ENCODE data around the gene LRRC75A. TPM values are rescaled to one million over a fixed set of nuclear protein-coding genes. Genes with fewer than 3 reads are reported as not detected.

LRRC75A gene
- total RNA-seq, 1 experiment from 2014 or later: 3.3 TPM

- no peaks in the 10 kb centered on the region; the same call in 1 of the 2 replicates for H3K36me3 ChIP-seq (replicated peaks; ENCODE audit: control insufficient read depth, insufficient read depth, low read length)
- H3K4me3 ChIP-seq (ENCODE audit: insufficient read depth, low read depth, low read length): no peak overlapping the region
- peak; percentile 84 for DNase-seq
Observed at GRCh38 chr17:16486373-16487250, 5.4 kb downstream of the LRRC75A start.

DNA sequence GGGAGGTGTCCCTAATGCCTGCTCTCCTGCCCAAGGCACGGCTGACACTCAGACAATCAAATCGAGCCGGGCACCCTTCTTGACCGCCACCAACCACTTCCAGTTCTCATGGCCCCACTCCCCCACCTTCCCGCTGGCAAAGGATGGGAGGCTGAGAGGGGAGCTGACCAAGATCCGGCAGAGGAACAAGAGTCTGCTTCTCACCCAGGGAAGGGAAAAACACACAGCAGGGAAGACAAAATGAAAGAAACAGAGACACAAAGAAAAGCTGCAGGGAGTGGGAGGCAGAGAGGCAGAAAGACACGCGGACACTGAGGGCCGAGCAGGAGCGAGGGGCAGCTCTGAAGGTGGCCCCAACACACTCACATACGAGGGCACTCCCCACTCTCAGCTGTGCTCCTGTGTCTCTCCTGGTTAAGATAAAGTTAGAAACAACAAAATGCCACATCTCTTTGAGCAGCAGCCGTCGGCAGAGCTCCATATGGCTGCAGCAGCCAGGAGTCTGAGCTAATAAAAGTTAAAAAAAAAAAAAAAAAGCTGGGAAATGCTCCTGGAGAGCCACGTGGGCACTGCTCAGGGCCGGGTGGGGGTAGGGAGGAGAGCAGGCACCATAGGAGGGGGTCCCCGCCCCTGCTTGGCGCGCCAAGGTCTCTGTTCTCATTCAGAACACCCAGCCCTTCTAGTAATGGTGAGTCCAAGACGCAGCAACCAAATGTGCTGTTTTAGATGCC is 7.4 kb downstream of the LRRC75A start:
- Histone ChIP-seq H3K27me3 (ENCODE audit: control insufficient read depth, insufficient read depth, low read length) (no peaks in the 10 kb centered on the region; the same call in 1 of the 2 replicates), H3K4me3 (ENCODE audit: insufficient read depth, low read depth, low read length) (peak overlapping the region; percentile 24), H3K36me3 (replicated peaks; ENCODE audit: control insufficient read depth, insufficient read depth, low read length) (no peaks in the 10 kb centered on the region; the same call in 1 of the 2 replicates)
- DNase-seq: peak; percentile 77

More at GRCh38 chr17:16486373-16487250, 5.4 kb downstream of the LRRC75A start:
- peaks cover 13% of the 10 kb centered on the region for H3K27me3 ChIP-seq (ENCODE audit: control insufficient read depth, insufficient read depth, low read length)

- no peak overlapping the region for H3K4me3 ChIP-seq (ENCODE audit: insufficient read depth, low read depth, low read length)
- peaks cover 2% of the 10 kb centered on the region for H3K36me3 ChIP-seq (replicated peaks; ENCODE audit: control insufficient read depth, insufficient read depth, low read length)
- no peak for DNase-seq
- no peaks in the 10 kb centered on the region; the same call in 1 of the 2 replicates for H3K27me3 ChIP-seq (ENCODE audit: control insufficient read depth, insufficient read depth, low read length)
Observed at GRCh38 chr17:16483021-16483645, 8.9 kb downstream of the LRRC75A start.

DNA sequence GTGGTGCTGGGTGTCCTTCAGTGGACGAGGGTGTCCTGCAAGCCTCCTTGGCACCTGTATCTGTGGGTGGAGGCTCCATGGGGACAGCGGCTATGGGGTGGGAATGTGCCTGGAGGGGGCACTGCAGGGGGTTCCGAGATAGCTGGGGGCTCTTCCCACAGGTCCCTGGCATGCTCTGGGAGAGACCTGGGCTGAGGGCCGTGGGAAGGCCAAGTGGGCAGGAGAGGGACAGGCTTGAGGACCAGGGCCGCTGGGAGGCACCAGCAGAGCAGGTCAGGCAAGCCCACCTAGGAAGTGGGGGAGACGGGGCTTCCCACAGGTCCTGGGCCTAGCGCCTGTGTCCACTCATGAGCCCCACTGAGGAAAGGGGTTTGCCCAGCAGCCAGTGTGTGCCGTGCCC is 9.7 kb downstream of the LRRC75A start:
- Histone ChIP-seq H3K4me3 (ENCODE audit: insufficient read depth, low read depth, low read length) (no peak overlapping the region), H3K27me3 (ENCODE audit: control insufficient read depth, insufficient read depth, low read length) (no peaks in the 10 kb centered on the region; the same call in 1 of the 2 replicates), H3K36me3 (replicated peaks; ENCODE audit: control insufficient read depth, insufficient read depth, low read length) (peaks cover 2% of the 10 kb centered on the region)
- DNase-seq: no peak

GRCh38 chr17:16480995-16481394 is 11.0 kb downstream of the LRRC75A start:
- no peak for DNase-seq
- no peaks in the 10 kb centered on the region; the same call in 1 of the 2 replicates for H3K27me3 ChIP-seq (ENCODE audit: control insufficient read depth, insufficient read depth, low read length)

GRCh38 chr17:16479264-16479663 is 12.7 kb downstream of the LRRC75A start:
- Histone ChIP-seq H3K27me3 (ENCODE audit: control insufficient read depth, insufficient read depth, low read length) (no peaks in the 10 kb centered on the region; the same call in 1 of the 2 replicates), H3K4me3 (ENCODE audit: insufficient read depth, low read depth, low read length) (no peak overlapping the region), H3K36me3 (replicated peaks; ENCODE audit: control insufficient read depth, insufficient read depth, low read length) (peaks cover 2% of the 10 kb centered on the region)
- DNase-seq: no peak

More at GRCh38 chr17:16480995-16481394, 11.0 kb downstream of the LRRC75A start:
- peaks cover 2% of the 10 kb centered on the region for H3K36me3 ChIP-seq (replicated peaks; ENCODE audit: control insufficient read depth, insufficient read depth, low read length)
- no peak overlapping the region for H3K4me3 ChIP-seq (ENCODE audit: insufficient read depth, low read depth, low read length)

DNA sequence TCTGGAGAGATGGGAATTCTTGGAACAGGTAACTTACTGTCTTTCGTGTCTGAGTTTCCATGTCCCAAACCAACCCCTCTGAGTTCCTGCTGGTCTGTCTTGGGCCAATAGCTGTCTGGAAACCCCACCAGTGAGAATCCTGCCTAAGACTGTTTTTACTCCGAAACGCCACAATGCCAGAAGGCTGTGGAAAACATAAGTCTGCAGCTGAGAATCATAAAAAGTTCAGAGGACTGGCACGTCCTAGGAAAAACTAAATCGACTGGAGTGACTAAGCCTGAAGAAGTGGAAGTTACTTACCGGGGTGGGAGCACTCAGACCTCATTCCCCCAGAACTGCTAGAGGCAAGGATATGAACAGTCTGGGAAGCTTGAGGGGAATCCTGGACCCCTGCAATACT is 13.3 kb downstream of the LRRC75A start:
- DNase-seq: no peak
- no peaks in the 10 kb centered on the region; the same call in 1 of the 2 replicates for H3K27me3 ChIP-seq (ENCODE audit: control insufficient read depth, insufficient read depth, low read length)
- no peak overlapping the region for H3K4me3 ChIP-seq (ENCODE audit: insufficient read depth, low read depth, low read length)
- H3K36me3 ChIP-seq (replicated peaks; ENCODE audit: control insufficient read depth, insufficient read depth, low read length): peaks cover 2% of the 10 kb centered on the region

DNA sequence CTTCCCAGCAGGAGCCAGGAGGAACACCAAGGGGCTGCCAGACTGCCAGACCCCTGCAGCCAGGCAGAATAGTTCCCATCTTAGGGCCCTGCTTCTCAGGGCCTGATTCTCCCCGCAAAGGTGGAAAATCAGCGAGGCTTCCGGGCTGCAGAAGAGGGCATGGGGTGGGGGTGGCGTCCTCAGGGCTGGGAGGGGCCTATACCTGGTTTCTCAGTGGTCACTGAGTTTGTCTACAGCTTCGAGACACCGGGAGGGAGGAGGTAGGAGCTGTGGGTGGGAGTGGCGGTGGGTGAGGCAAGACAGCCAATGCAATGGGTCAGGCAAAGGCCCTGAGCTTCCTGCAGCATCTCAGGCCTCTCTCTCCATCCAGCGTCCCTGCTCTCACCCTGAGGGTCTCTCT is 14.3 kb downstream of the LRRC75A start:
- no peaks in the 10 kb centered on the region for H3K27me3 ChIP-seq (ENCODE audit: control insufficient read depth, insufficient read depth, low read length)
- H3K36me3 ChIP-seq (replicated peaks; ENCODE audit: control insufficient read depth, insufficient read depth, low read length): peaks cover 2% of the 10 kb centered on the region
- no peak overlapping the region for H3K4me3 ChIP-seq (ENCODE audit: insufficient read depth, low read depth, low read length)
- no peak for DNase-seq

- Histone ChIP-seq H3K4me3 (ENCODE audit: insufficient read depth, low read depth, low read length) (no peak overlapping the region), H3K36me3 (replicated peaks; ENCODE audit: control insufficient read depth, insufficient read depth, low read length) (peaks cover 2% of the 10 kb centered on the region), H3K27me3 (ENCODE audit: control insufficient read depth, insufficient read depth, low read length) (no peaks in the 10 kb centered on the region)
- peak; percentile 74 for DNase-seq
Observed at GRCh38 chr17:16477255-16477654, 14.7 kb downstream of the LRRC75A start.

DNA sequence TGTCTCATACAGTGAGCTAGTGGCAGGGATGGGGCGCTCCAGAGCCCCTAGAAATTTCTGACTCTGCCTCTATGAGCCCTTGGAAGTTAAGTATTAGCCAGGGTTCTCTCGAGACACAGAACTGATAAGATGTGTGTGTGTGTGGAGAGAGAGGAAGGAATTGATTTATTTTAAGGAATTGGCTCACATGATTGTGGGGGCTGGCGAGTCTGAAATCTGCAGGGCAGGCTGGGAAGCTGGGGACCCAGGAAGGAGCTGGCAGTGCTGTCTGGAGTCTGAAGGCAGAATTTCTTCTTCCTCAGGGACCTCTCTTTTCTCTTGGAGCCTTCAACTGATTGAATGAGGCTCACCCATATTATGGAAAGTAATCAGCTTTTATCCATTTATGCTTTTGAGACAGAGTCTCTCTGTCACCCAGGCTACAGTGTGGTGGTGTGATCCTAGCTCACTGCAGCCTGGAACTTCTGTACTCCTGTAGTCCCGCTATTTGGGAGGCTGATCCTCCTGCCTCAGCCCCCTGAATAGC is 16.8 kb downstream of the LRRC75A start:
- Histone ChIP-seq H3K4me3 (ENCODE audit: insufficient read depth, low read depth, low read length) (no peak overlapping the region), H3K27me3 (ENCODE audit: control insufficient read depth, insufficient read depth, low read length) (no peaks in the 10 kb centered on the region), H3K36me3 (replicated peaks; ENCODE audit: control insufficient read depth, insufficient read depth, low read length) (peaks cover 4% of the 10 kb centered on the region)
- DNase-seq: no peak

- Histone ChIP-seq H3K27me3 (ENCODE audit: control insufficient read depth, insufficient read depth, low read length) (no peaks in the 10 kb centered on the region), H3K36me3 (replicated peaks; ENCODE audit: control insufficient read depth, insufficient read depth, low read length) (peaks cover 2% of the 10 kb centered on the region), H3K4me3 (ENCODE audit: insufficient read depth, low read depth, low read length) (no peak overlapping the region)
- no peak for DNase-seq
Observed at GRCh38 chr17:16474012-16474725, 17.8 kb downstream of the LRRC75A start.

GRCh38 chr17:16473044-16474011 is 18.7 kb downstream of the LRRC75A start:
- peak; percentile 48 for DNase-seq
- H3K4me3 ChIP-seq (ENCODE audit: insufficient read depth, low read depth, low read length): no peak overlapping the region
- peaks cover 2% of the 10 kb centered on the region for H3K36me3 ChIP-seq (replicated peaks; ENCODE audit: control insufficient read depth, insufficient read depth, low read length)
- no peaks in the 10 kb centered on the region for H3K27me3 ChIP-seq (ENCODE audit: control insufficient read depth, insufficient read depth, low read length)

GRCh38 chr17:16472539-16472938 is 19.5 kb downstream of the LRRC75A start:
- DNase-seq: no peak

More at GRCh38 chr17:16472539-16472938, 19.5 kb downstream of the LRRC75A start:
- no peaks in the 10 kb centered on the region for H3K27me3 ChIP-seq (ENCODE audit: control insufficient read depth, insufficient read depth, low read length)
- no peak overlapping the region for H3K4me3 ChIP-seq (ENCODE audit: insufficient read depth, low read depth, low read length)
- H3K36me3 ChIP-seq (replicated peaks; ENCODE audit: control insufficient read depth, insufficient read depth, low read length): peaks cover 2% of the 10 kb centered on the region

All from H7 (cell line).